GM12892 (cell line): Measurements from ENCODE around the gene DLX6.

Experiments used
- DNase-seq: peaks from one replicate; pipeline ENCODE4 v3.0.0; 2011; ENCODE audit not compliant: insufficient read length
- FAIRE-seq: peaks from 2 replicates; lab custom pipeline; 2011; peaks lifted over from hg19 to GRCh38; lab: Jason Lieb, UNC
- POLR2A ChIP-seq: IDR thresholded peaks from 2 replicates; pipeline ENCODE4 v1.6.1; 2011; ENCODE audit warnings: low read depth, low read length, control low read depth
- POLR2AphosphoS5 ChIP-seq: IDR thresholded peaks from 2 replicates; pipeline ENCODE4 v1.6.1; 2011; ENCODE audit warnings: low read depth, low read length, control low read depth
- TAF1 ChIP-seq: IDR thresholded peaks from 2 replicates; pipeline ENCODE4 v1.6.1; 2011; ENCODE audit warnings: low read depth, mild to moderate bottlenecking, control low read depth, low read length, borderline replicate concordance

Gene DLX6

DNA sequence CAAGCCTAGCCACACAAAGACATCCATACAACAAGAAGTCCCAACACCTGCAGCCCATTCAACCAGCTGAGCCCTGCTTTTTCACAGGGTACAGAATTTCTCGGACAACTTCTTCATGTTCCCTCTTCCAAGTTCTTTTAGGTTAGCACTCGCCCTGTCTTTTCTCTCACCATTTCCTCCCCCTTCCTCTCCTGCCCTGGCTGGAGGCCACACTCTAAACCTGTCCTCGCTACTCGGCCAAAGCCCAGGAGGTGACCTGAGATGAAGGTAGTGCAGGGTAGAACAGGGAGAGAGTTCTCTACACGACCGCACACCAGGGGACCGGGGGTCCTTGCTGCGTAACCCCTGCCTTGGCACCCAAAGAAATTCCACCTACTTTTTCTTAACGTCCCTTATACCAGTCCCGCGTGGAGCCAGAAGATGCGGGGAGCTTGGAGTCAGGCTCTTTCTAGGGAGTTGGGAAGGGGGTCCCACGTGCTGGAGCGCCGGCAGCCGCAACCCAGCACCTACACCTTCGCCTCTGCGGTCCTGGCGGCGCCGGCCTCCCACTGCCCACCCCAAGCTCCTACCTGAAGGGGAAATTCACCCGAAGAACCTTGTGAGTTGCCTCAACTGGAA lies 16.0 kb upstream of the DLX6 start:
- FAIRE-seq (no peak), DNase-seq (no peak)
- TF ChIP-seq POLR2A (no peak), POLR2AphosphoS5 (no peak), TAF1 (no peak)

DNA sequence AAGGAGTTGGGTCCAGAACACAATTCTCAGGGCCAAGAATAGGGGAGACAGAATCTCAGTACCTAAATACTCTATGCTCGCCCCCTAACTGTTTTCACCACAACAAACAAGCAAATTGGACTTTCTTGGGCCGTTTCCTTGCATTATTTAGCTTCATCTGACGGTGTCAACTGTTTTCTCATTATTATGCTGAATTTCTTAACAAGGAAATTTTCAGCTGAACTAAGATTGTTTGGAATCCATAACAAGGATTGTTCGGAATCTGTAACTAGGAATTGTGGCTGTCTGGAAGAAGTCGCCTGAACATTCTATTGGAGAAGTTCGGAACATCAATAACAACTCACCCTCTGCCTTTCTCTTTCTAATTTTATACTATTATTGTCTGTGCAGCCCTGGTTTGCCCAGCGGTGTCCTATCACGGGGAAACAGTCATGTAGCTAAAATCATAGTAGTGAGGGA lies 15.5 kb upstream of the DLX6 start:
- DNase-seq (no peak), FAIRE-seq (no peak)
- TF ChIP-seq POLR2AphosphoS5: no peak
- TF ChIP-seq TAF1: no peak
- TF ChIP-seq POLR2A: no peak

DNA sequence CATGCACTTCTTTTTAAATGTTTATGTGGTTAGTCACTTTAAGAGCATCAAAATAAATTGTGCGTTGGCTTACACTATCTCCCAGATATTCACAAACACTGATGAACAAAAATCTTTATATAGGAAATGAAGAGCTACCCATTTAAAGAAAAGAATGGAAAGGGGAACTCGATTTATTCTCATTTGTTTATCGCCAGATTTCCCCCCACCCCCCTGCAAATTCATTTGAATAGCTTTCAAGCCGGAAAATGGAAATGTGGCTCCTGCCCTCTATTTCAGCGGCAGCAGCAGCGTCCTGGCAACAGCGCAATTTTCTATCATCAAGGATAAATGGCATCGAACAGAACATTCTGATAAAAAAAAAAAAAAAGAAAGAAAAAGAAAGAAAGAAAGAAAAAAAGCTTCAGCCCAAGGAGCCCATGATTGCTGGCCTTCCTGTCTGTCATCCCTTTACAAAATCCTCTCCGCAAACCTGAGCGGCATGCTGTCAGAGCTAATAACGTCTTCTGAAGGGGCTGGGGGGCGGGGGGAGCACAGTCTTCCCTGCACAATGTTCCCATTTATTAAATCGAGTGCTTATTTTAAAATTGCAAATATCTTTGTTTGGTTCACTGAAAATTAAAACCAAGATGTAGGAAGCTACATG lies 13.7 kb upstream of the DLX6 start:
- TF ChIP-seq POLR2A (no peak), POLR2AphosphoS5 (no peak), TAF1 (no peak)
- FAIRE-seq (no peak), DNase-seq (no peak)

DNA sequence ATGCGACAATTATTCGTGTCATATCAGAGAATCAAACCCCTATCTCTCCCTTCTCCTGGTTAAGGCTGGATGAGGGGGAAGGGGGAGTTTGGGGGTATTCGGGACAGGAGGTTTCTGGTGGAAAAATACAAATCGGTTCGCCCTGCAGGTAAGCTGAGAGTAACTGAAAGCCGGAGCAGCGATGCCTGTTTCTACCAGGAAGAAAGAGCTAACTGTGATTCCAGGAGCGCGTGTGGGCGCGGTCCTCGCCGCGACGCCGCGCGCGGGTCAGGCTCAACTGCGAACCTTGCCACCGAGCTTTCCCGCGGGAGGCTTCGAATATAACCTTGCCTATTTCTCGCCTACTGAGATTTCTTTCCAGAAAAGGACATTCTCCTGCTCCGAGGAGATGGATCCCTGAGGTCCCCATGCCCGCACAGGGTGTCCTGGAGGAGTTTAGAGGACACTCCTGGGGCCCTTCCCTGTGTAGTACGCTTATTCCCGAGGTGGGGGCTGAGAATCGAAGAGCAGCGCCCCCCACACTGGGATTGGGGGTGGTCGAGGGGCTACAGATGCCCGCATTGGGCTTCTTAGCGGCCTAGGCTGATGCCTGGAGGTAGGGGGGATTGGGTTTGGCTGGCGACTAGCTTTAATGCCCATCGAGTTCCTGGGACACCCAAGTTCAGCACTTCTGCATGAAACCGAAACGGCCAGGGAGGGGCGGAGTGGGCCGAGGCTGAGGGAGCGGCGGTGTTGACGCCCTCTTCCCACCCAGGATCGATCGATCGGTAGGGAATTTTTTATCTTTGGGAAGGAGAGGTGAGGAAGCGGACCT lies 13.0 kb upstream of the DLX6 start:
- DNase-seq (no peak), FAIRE-seq (no peak)
- TF ChIP-seq POLR2A: no peak
- TF ChIP-seq POLR2AphosphoS5: no peak
- no peak for TF ChIP-seq TAF1

DNA sequence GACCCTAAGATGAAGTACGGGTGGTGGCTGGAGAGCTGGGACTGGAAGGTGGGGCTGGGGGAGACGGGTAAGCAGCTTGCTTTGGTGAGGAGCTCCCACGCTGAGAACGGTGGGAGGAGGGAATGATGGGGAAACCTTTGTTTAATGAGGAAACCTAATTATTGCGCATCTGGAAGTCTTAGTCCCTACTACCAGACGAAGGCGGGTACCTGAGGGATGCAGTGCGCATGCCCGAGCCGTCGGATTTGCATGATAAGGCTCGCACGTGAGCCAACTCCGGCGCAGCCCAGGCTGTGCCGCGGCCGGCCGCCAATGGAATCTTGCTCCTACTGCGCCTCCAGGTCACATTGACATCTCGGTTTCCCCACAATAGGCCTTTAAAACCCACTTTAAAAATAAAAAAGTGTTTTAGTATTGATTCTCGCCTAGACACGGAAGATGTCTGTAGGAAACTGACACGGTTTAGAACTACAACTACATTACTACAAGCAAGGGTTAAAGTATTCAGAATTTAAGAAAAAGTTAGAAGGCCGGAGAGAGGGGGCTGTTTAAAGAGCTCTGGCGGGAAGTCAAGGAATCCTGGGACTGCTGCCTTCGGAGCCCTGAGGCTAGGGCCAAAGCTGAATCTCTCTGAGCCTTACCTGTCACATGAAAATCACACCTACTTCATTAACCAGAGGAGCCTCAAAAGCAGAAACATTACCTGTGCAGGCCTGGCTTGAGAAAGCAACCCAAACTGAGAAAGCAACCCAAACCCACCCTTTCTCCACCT lies 12.1 kb upstream of the DLX6 start:
- DNase-seq (no peak), FAIRE-seq (no peak)
- no peak for TF ChIP-seq POLR2AphosphoS5
- TF ChIP-seq TAF1: no peak
- no peak for TF ChIP-seq POLR2A

DNA sequence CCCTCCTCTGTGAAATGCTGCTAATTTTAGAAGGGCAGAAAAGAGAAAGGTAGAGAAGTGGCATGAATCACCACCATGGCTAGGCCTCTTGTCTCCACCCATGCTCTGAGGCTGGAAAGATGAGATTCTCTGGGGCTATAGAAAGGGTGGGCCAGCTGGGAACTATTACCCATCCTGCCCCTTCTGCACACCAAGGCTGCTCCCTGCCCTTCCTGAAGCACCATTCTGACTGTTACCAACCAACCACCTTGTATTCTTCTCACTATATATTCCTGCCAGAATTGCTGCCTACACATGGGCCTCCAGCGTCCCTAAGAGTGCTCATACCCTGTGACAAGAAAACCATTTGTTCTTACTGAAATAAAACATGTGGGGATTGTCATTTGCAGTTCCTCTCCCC lies 11.4 kb upstream of the DLX6 start:
- FAIRE-seq: no peak
- DNase-seq: no peak
- no peak for TF ChIP-seq POLR2AphosphoS5
- TF ChIP-seq POLR2A: no peak
- no peak for TF ChIP-seq TAF1

DNA sequence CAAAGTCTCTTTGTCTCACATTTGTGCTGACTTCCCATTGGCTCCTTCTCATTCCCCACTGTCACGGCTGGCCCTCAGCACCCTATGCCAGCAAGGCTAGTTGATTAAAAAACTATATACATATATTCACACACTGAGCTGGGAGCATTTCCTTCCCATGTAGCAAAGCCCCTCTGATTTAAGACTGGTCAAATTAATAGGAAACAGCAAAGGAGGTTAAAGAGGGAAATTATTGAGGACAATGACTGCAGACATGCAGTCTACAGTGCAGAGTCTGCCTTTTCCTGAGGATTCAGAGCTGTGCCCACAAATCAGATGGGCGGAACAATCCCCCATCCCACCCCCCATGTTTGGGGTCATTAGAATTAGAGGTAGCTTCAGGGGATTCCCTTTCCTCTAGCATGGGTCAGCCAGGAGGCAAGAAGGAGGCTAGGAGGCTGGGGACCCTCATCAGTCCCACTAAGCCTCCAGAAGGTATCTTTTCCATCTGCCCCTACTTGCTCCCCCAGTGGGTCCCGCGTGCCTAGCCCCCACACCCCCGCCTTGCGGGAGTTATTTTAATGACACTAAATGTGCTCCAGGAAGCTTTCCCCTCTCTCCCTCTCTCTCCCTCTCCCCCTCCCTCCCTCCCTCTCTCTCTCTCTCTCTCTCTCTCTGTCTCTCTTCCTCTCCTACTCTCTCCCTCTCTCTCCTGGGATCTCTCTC lies 9.8 kb upstream of the DLX6 start:
- DNase-seq (no peak), FAIRE-seq (no peak)
- no peak for TF ChIP-seq TAF1
- TF ChIP-seq POLR2A: no peak
- no peak for TF ChIP-seq POLR2AphosphoS5

DNA sequence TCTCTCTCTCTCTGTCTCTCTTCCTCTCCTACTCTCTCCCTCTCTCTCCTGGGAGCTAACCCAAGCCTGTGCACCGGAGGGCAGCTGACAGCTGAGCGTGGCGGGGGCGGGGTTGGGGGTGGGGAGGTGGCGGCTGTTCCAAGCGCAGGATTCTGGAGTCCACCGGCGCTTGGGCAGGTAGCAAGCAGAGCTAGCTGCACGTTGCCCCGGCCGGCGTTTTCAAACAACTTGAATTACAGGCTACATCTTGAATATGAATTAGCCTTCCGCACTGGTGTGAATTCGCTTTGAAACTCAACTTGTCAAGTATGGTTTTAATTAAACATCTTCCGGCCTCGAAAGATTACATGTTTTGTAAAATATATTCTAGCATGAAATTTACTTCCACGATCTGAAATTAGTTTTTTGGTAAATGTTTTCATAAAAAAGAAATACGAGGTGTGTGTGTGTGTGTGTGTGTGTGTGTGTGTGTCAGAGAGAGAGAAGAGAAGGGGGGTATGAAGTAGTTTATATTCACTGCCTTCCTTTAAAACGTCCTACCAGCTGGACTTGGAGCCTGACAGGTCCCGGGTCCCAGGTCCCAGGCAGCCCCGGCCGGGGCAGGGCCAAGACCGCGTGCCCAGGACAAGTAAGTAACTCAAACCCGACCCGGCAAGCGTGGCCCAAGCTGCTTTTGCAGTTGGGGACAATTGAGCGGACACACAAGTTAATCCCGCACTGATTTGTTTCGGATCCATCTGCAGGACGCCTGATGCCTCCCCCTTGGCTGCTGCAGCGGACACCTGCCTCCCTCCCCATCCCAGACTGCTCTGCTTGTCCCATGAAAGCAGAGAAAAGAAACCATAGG lies 9.0 kb upstream of the DLX6 start:
- FAIRE-seq: no peak
- no peak for DNase-seq
- TF ChIP-seq TAF1 (no peak), POLR2AphosphoS5 (no peak), POLR2A (no peak)

DNA sequence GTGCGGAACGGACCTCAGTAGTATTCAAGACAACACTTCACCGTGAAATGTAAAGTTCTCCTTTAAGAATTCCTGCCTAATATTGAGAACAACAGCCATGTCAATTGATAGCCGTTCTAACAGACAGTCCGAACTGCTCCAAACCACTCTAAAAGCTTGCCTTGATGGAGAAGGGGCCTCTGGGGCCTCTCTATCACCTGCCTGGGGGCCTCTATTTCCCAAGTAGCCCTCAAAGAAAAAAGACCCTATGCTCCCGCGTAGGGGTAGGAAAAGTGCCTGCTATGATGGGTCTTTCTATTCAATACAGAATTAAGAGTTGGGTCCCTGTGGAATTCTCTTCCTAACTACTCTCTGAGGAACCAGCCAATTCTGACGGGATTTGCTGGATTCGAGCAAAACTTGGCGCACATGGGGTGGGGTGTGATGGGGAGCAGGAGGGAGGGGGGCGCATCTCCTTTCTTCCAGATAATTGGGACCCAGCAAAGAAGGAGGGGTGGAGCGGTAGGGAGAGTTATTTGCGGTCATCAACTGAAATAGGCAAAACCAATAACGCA lies 8.3 kb upstream of the DLX6 start:
- FAIRE-seq: no peak
- TF ChIP-seq POLR2A (no peak), POLR2AphosphoS5 (no peak), TAF1 (no peak)
- DNase-seq: no peak
